DMS114 treated with DMSO at 0.1 percent for 48 hours (cell line): ENCODE data around the gene SLC39A11.
"Not testable (repeated sequence)": the region's sequence is repeated elsewhere in the genome, so short reads cannot be mapped to it uniquely, and the experiment has no call there.

Source experiments
- DNase-seq: peaks from one replicate; lab custom pipeline; 2025; ENCODE audit not compliant: unreplicated experiment; lab: John Stamatoyannopoulos, UW

SLC39A11 gene

GRCh38 chr17:72927146-72927545 is 165.3 kb downstream of the SLC39A11 start:
- DNase-seq: no peak

- DNase-seq: no peak
Measured at GRCh38 chr17:72926171-72926570, 166.3 kb downstream of the SLC39A11 start.

- DNase-seq: no peak
Measured at GRCh38 chr17:72924196-72924595, 168.3 kb downstream of the SLC39A11 start.

- DNase-seq: no peak
Measured at GRCh38 chr17:72922219-72922618, 170.3 kb downstream of the SLC39A11 start.

- DNase-seq: no peak
Measured at GRCh38 chr17:72921347-72922054, 171.0 kb downstream of the SLC39A11 start.

GRCh38 chr17:72920513-72920912 is 172.0 kb downstream of the SLC39A11 start:
- no peak for DNase-seq

GRCh38 chr17:72916991-72917390 is 175.5 kb downstream of the SLC39A11 start:
- no peak for DNase-seq

- no peak for DNase-seq
Measured at GRCh38 chr17:72915625-72916081, 176.8 kb downstream of the SLC39A11 start.

GRCh38 chr17:72913142-72913682 is 179.3 kb downstream of the SLC39A11 start:
- DNase-seq: no peak

- no peak for DNase-seq
Measured at GRCh38 chr17:72906306-72906705, 186.2 kb downstream of the SLC39A11 start.

- DNase-seq: no peak
Measured at GRCh38 chr17:72903522-72903921, 189.0 kb downstream of the SLC39A11 start.

- DNase-seq: no peak
Measured at GRCh38 chr17:72901657-72902056, 190.8 kb downstream of the SLC39A11 start.

GRCh38 chr17:72901083-72901482 is 191.4 kb downstream of the SLC39A11 start:
- DNase-seq: no peak

- DNase-seq: no peak
Measured at GRCh38 chr17:72900654-72900971, 191.9 kb downstream of the SLC39A11 start.

GRCh38 chr17:72898725-72899124 is 193.8 kb downstream of the SLC39A11 start:
- no peak for DNase-seq

GRCh38 chr17:72896288-72896687 is 196.2 kb downstream of the SLC39A11 start:
- not testable (repeated sequence) for DNase-seq

GRCh38 chr17:72891627-72892026 is 200.9 kb downstream of the SLC39A11 start:
- no peak for DNase-seq

GRCh38 chr17:72890711-72891110 is 201.8 kb downstream of the SLC39A11 start:
- DNase-seq: no peak

- DNase-seq: no peak
Measured at GRCh38 chr17:72887917-72888316, 204.6 kb downstream of the SLC39A11 start.

GRCh38 chr17:72887322-72887721 is 205.2 kb downstream of the SLC39A11 start:
- DNase-seq: no peak

- DNase-seq: no peak
Measured at GRCh38 chr17:72886622-72887021, 205.9 kb downstream of the SLC39A11 start.

- DNase-seq: no peak
Measured at GRCh38 chr17:72884066-72884465, 208.4 kb downstream of the SLC39A11 start.

- no peak for DNase-seq
Measured at GRCh38 chr17:72883351-72883750, 209.1 kb downstream of the SLC39A11 start.
